GM21515 (cell line): ENCODE data around the gene ZNRD2.
"Not testable (repeated sequence)": the region's sequence is repeated elsewhere in the genome, so short reads cannot be mapped to it uniquely, and the experiment has no call there.

Source experiments
- ATAC-seq: cut with Tn5 transposase; IDR thresholded peaks from one replicate; pipeline ENCODE4 v1.9.1; 2021; ENCODE audit not compliant: unreplicated experiment

Gene ZNRD2

DNA sequence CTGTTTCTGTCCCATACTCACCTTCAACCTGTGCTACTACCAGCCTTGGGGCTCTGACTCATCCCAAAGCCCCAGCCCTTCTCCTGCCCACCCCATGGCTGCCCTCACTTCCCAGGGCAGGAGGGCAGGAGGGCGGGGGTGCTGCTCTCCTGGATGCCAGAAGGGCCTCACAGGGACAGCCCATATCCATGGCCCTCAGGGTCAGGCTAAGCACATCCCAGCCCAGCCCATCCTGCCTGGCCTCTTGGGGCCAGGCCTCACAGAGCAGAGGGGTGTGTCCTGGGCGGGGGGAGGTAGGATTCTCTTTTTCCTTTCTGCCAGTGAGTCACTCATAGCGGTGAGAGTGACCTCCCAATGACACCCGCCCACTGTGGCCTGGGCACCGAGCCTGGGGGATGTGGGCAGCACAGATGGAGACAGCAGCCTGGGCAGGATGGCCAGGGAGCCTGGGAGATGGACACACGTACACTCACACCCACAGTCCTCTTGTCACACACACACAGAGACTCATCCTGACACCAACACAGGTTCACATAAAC, 14.5 kb upstream of the ZNRD2 start:
- no peak for ATAC-seq

DNA sequence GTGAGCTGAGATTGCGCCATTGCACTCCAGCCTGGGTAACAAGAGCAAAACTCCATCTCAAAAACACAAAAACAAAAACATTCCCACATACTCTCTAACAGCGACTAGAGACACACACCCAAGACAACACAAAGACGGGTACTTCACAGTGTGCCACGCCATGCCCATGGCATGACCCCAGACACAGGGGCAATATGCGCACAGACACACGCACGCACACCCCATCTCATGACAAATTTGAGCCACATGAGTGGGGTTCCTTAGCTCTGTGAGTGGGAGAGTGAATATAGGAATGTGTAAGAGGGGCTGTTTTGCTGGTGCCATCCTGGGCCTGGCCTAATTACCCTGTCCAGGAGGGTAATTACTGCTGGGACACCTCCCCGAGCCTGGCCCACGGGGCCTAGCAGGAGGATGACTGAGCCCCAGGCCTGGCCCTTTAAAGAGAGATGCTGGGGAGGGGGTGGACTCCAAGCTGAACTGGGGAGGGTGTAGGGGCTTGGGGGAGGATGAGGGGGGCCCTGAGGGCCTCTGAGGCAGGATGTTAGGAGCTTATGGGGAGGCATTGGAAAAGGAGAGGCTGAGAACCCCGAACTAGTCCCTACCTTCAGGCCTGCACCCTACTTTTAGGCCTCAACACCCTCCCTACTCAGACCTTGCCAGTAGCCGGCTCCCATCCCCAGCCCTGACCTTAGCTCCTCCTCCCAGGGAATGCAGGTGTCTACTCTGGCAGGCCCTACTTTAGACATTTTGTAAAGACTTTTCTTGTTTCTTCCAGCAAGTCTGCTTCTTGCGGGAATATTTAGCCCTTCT, 13.6 kb upstream of the ZNRD2 start:
- no peak for ATAC-seq

- ATAC-seq: no peak
Measured at GRCh38 chr11:65557280-65558001, 12.8 kb upstream of the ZNRD2 start.

DNA sequence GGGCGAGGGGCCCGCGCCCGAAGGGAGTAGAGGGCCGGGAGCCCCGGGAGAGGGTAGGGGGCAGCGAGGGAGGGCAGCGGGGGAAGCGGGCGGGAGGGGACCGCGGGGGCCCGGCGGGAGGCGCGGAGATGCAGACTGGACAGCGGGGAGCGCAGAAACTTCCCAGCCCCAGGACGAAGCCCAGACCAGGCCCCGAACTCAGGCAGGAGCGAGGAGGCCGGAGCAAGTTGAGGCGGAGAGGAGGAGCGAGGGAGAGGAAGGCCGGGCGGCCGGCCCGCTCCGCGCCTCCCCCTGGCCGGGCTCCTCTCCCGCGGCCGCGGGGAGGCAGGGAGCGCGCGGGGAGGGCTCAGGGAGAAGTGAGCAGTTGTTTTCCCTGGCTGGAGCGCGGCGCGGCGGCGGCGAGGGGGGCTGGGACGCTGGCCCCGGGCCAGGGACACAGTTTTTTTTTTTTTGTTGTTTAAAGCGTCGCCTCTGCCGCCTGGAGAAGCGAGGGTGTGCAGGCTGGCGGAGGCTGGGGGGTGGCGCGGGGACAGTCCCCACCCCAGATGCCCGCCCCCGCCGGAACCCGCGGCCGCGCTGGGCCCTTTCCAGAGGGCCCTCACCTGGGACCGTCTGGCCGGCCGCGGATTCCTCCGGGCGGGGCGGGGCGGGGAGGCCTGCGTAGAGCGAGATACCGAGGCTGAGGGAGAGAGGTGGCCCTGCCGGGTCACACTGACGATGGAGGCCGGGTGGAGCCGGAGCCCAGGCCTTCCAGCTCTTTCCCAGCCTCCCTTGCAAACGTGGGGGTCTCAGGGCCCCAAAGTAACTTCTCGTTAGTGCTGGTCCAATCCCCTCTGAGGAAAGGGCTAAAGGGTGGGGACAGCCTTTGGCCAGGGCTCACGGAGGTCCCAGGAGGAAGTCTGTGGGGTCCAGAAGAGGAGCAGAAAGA, 12.0 kb upstream of the ZNRD2 start, which contains the start of gene LTBP3:
LTBP3 (minus strand) TSS at position 358 of the 928 bp plus-strand sequence. CDS start 400 bp downstream, outside the sequence.
- no peak for ATAC-seq

- no peak for ATAC-seq
Measured at GRCh38 chr11:65558930-65559509, 11.3 kb upstream of the ZNRD2 start.

- no peak for ATAC-seq
Measured at GRCh38 chr11:65559535-65559934, 10.7 kb upstream of the ZNRD2 start.

DNA sequence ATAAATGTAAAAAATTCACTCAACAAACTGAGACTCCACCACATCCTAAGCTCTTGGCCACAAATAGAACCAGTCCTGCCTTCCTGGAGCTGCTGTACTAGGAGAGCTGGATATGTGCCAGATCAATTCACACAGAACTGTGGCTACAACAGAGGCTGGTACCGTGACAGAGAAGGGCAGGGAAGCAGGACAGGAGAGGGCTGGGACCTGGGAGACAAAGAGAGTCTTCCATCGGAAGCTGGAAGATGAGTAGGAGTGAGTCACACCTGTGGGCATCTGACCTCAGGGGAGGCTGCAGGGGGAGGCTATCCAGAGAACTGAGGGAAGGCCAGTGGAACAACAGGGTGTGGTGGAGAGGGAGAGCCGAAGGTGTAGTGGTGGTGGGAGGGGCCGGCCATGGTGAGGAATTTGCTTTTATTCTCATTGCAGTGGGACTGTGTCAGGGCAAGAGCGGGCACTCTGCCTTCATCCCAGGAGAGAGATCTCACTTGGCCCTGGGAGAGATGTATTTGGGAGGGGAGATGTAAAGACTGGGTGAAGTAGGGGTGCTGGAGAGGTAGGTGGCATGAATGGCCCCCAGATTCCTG, 10.2 kb upstream of the ZNRD2 start:
- ATAC-seq: no peak

DNA sequence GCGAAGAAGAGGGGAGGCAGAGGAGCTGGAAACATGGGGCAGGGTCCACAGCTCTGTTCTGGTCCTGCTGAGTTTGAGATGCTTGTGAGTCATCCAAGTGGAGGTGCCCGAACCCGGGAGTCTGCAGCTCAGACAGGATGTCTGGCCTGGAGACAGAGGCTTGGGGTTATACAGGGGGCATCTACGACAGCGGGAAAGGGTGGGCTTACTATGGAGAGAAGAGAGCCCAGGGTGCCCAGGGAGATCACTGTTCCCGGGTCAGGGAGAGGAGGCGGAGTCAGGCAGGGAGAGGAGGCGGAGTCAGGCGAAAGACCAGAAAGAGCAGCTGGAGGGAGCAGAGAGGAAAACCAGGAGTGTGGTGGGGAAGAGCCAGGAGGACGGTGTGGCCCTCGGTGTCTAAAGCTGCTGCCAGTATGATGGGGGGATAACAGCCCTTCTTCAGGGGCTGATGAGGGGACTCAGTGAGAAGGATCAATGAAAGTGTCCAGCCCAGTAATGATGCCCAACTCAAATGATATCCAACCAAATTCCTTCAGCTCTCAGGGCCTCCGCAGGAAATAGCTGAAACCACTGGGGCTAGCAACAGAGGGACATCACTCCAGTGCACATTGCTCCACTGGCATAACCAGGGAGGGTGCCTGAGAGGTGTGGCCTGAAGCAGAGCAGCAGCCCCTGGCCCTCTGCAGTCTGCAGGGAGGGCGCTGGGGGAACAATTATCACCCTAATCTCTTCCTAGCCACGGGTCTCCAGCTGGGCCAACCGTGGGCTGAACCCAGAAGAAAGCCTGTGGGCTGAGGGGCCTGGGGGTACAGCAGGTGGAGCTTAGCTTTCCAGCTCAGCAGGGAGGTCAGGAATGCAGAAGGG, 9.5 kb upstream of the ZNRD2 start:
- ATAC-seq: no peak

GRCh38 chr11:65562020-65562419, 8.3 kb upstream of the ZNRD2 start:
- no peak for ATAC-seq

- ATAC-seq: no peak
Measured at GRCh38 chr11:65562788-65563187, 7.5 kb upstream of the ZNRD2 start.

DNA sequence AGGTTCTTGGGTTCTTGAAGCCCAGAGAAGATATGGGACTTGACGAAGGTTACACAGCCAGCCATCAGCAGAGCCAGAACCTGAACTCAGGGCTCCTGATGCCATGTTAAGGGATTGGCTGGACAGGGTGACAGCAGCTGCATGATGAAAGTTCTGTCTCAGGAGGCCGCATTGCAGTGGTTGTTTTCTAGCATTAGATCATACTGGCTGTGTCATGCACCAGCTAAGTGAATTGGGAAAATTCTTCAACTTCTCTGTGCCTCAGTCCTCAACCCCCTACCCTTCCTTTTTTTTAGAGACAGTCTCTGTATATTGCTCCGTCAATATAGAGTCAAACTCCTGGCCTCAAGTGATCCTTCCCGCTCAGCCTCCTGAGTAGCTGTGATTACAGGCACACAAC, 6.7 kb upstream of the ZNRD2 start:
- ATAC-seq: no peak

DNA sequence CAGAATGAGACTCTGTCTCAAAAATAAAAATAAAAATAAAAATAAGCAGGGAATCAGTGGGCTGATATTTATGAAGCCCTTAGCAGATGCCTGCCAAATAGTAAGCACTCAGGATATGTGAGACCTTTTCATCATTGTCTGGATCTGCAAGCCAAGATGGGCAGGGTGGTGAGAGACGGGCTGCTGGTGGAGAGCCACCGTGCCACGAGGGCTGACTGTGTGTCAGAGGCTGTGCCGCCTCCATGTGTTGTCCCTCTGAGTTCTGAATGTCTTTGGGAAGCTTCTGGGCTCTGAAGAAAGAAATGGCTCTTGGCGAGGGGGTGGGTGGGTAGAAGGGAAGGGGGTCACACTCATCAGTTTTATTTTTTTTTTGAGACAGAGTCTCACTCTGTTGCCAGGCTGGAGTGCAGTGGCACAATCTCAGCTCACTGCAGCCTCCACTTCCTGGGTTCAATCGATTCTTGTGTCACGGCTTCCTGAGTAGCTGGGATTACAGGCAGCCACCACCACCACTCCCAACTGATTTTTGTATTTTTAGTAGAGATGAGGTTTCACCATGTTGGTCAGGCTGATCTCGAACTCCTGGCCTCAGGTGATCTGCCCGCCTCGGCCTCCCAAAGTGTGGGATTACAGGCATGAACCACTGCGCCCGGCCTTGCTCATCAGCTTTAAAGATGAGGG, 5.3 kb upstream of the ZNRD2 start:
- not testable (repeated sequence) for ATAC-seq

- ATAC-seq: no peak
Measured at GRCh38 chr11:65565624-65566453, 4.4 kb upstream of the ZNRD2 start.

GRCh38 chr11:65569164-65569972, 909 bp upstream of the ZNRD2 start:
- ATAC-seq: no peak

DNA sequence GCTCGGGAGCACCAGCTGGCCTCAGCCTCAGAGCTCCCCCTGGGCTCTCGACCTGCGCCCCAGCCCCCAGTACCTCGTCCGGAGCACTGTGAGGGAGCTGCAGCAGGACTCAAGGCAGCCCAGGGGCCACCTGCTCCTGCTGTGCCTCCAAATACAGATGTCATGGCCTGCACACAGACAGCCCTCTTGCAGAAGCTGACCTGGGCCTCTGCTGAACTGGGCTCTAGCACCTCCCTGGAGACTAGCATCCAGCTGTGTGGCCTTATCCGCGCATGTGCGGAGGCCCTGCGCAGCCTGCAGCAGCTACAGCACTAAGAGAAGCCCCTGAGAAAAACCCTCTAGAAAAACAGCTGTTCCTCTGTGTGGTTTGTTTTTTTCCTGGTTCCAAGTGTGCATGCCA, 1.1 kb downstream of the ZNRD2 start:
- ATAC-seq: no peak

DNA sequence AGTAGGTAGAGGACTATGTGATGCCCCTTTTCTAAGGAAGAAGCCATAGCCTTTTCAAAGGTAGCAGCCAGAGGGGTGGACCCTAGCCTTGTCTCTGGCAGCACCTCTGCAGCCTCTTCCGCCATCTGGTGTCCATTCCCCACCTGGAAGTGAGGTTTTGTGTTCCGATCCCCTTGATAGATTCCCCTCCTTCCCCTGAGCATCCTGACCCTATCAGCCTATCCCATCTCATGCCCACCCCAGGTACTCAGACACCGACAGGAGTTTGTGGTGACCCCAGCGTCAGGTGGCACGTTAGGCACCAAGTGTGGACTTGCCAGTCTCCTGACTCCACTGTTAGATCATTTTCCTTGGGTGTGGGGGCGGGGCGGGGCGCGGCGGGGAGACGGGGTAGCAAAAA, 1.7 kb downstream of the ZNRD2 start:
- ATAC-seq: no peak
